RWPE2 (cell line): ENCODE measurements around the gene ETNK1.

Experiments
- ATAC-seq: fragments of 200-7000 bp; cut with Tn5 transposase; 3 replicates; pipeline ENCODE4 v1.9.1; 2021; ENCODE audit warnings: low read depth
- DNase-seq: peaks from one replicate; pipeline ENCODE4 v3.0.0-alpha.2; 2020; ENCODE audit warnings: low spot score
- H3K27ac ChIP-seq: fragments of 450-650 bp; 2 replicates; pipeline ENCODE4 v1.5.1; 2017; ENCODE audit warnings: mild to moderate bottlenecking; ENCODE audit not compliant: poor library complexity, severe bottlenecking
- H3K27me3 ChIP-seq: fragments of 250-450 bp; sonication (Bioruptor Pico); 2 replicates; pipeline ENCODE4 v1.5.1; 2021; ENCODE audit warnings: mild to moderate bottlenecking, moderate library complexity; ENCODE audit not compliant: insufficient read depth, poor library complexity, severe bottlenecking
- H3K36me3 ChIP-seq: fragments of 250-450 bp; sonication (Bioruptor Pico); 2 replicates; pipeline ENCODE4 v1.5.1; 2020; ENCODE audit warnings: low read depth, mild to moderate bottlenecking, moderate library complexity
- H3K4me1 ChIP-seq: fragments of 250-450 bp; sonication (Bioruptor Pico); 2 replicates; pipeline ENCODE4 v1.5.1; 2021; ENCODE audit warnings: mild to moderate bottlenecking, moderate library complexity; ENCODE audit not compliant: insufficient read depth, poor library complexity, severe bottlenecking
- H3K4me3 ChIP-seq: fragments of 250-450 bp; sonication (Bioruptor Pico); 2 replicates; pipeline ENCODE4 v1.5.1; 2021; ENCODE audit warnings: mild to moderate bottlenecking, moderate library complexity; ENCODE audit not compliant: severe bottlenecking
- H3K9me3 ChIP-seq: fragments of 250-450 bp; sonication (Bioruptor Pico); 2 replicates; pipeline ENCODE4 v1.5.1; 2021; ENCODE audit warnings: mild to moderate bottlenecking, moderate library complexity; ENCODE audit not compliant: severe bottlenecking
- CTCF ChIP-seq: fragments of 450-650 bp; IDR thresholded peaks from one replicate; pipeline ENCODE4 v1.5.1; 2017; ENCODE audit warnings: mild to moderate bottlenecking, moderate library complexity; ENCODE audit not compliant: poor library complexity, severe bottlenecking

ETNK1 gene

DNA sequence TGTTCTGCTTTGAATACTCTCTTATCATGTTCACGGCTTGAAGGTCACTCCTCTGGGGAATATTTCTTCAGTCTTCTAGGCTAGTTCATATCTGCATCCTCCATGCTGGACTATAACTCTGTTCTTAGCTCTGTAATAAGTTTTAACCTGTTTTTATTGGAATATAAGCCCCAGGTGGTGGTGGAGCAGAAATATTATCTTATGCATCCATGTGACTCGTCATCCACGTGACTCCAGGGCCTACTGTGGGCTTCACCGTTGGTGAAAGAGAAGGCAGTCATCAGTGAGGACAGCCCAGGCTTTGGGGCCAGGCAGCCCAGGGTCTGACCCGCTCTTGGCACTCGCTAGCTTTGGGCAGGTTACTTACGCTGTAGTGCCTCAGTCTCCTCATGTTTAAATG is 87.1 kb downstream of the ETNK1 start:
- no peak for ATAC-seq
- DNase-seq = no peak

DNA sequence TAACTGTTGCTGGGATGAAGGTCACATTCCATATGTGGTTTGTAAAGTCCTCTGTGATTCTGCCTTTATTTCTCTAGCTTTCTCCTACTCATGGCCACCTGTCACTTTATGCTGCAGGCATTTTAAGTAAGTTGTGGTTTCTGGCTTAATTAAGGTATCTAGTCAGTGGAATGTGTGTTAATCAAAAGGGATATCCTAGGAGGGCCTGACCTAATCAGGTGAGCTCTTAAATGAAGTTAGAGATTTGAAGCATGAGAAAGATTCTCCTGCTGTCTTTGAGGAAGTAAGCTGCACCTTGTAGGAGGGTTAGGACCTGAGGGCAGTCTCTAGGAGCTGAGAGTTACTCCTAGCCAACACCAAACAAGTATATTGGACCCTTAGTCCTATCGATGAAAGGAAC is 90.3 kb downstream of the ETNK1 start:
- ATAC-seq (no peak), DNase-seq (no peak)
- Histone ChIP-seq H3K27ac (no peak overlapping the region), H3K4me3 (no peak overlapping the region), H3K9me3 (no peaks in the 10 kb centered on the region), H3K4me1 (no peaks in the 10 kb centered on the region), H3K27me3 (no peaks in the 10 kb centered on the region), H3K36me3 (no peaks in the 10 kb centered on the region)
- no peak for TF ChIP-seq CTCF

More for the DNA sequence above, 87.1 kb downstream of the ETNK1 start:
- H3K27ac ChIP-seq = no peak overlapping the region
- TF ChIP-seq CTCF = no peak
- H3K4me3 ChIP-seq = no peak overlapping the region
- no peaks in the 10 kb centered on the region for H3K36me3 ChIP-seq
- no peaks in the 10 kb centered on the region for H3K9me3 ChIP-seq
- H3K27me3 ChIP-seq = no peaks in the 10 kb centered on the region
- H3K4me1 ChIP-seq = no peaks in the 10 kb centered on the region

GRCh38 chr12:22719745-22720144 is 94.8 kb downstream of the ETNK1 start:
- Histone ChIP-seq H3K36me3 (no peaks in the 10 kb centered on the region), H3K27ac (no peak overlapping the region), H3K4me3 (no peak overlapping the region), H3K4me1 (no peaks in the 10 kb centered on the region), H3K9me3 (no peaks in the 10 kb centered on the region), H3K27me3 (no peaks in the 10 kb centered on the region)
- ATAC-seq (no peak), DNase-seq (no peak)
- TF ChIP-seq CTCF = no peak

DNA sequence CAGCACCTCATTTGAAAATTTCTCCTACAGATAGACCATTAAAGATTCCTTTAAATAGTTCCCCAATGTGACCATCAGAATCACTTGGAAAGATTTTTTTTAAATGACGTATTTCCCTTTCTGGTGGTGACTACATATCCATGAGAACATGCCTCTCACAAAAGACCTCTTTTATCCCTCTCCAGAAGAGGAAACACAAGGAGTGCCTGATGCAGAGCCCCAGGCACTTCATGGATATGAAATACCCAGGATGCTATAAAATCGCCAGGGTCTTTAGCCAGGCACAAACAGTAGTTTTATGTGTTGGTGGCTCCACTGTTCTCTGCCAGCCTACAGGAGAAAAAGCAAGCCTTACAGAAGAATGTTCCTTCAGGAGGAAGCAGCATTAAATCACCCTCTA is 97.1 kb downstream of the ETNK1 start:
- Histone ChIP-seq H3K27me3 (no peaks in the 10 kb centered on the region), H3K4me3 (no peak overlapping the region), H3K9me3 (no peaks in the 10 kb centered on the region), H3K36me3 (no peaks in the 10 kb centered on the region), H3K27ac (no peak overlapping the region), H3K4me1 (no peaks in the 10 kb centered on the region)
- DNase-seq (no peak), ATAC-seq (no peak)
- no peak for TF ChIP-seq CTCF

DNA sequence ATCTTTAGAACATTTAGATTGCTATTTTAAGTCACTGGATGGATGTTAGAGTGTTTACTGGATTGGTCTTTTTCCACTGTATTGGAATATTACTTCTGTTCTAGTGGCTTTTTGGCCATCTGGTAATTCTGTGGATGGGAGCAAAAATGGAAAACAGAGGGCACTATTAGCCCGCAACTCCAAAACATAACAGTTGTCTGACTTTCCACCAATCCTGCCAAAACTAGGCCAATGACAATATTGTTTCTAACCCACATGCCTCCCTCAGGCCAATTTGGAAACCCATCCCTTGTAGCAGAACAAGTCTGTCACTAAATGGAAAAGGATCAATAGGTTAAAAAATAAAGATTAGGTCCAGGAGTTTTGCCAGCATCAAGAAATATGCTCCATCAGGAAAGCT is 97.8 kb downstream of the ETNK1 start:
- no peaks in the 10 kb centered on the region for H3K4me1 ChIP-seq
- no peak overlapping the region for H3K27ac ChIP-seq
- DNase-seq = no peak

More for the DNA sequence above, 97.8 kb downstream of the ETNK1 start:
- no peak for ATAC-seq
- Histone ChIP-seq H3K4me3 (no peak overlapping the region), H3K9me3 (no peaks in the 10 kb centered on the region), H3K27me3 (no peaks in the 10 kb centered on the region), H3K36me3 (no peaks in the 10 kb centered on the region)
- TF ChIP-seq CTCF = no peak
